GM12891 (cell line): ENCODE data around the gene PPP1CA.

Source experiments
- DNase-seq: peaks from one replicate; pipeline ENCODE4 v3.0.0; 2011; ENCODE audit warnings: low spot score; ENCODE audit not compliant: insufficient read length
- FAIRE-seq: peaks from 2 replicates; lab custom pipeline; 2011; peaks lifted over from hg19 to GRCh38; lab: Jason Lieb, UNC
- PAX5 ChIP-seq: IDR thresholded peaks from 2 replicates; pipeline ENCODE4 v1.6.1; 2011; ENCODE audit warnings: low read length, moderate library complexity, mild to moderate bottlenecking; ENCODE audit not compliant: insufficient read depth, severe bottlenecking
- POLR2A ChIP-seq: IDR thresholded peaks from 2 replicates; pipeline ENCODE4 v1.6.1; 2011; ENCODE audit warnings: low read depth, low read length, control low read depth
- POLR2AphosphoS5 ChIP-seq: IDR thresholded peaks from 2 replicates; pipeline ENCODE4 v1.6.1; 2011; ENCODE audit warnings: low read depth, low read length, control low read depth
- POU2F2 ChIP-seq: IDR thresholded peaks from 2 replicates; pipeline ENCODE4 v1.6.1; 2011; ENCODE audit warnings: low read depth, mild to moderate bottlenecking, control low read depth, low read length, moderate library complexity
- SPI1 ChIP-seq: IDR thresholded peaks from 2 replicates; pipeline ENCODE4 v1.6.1; 2011; ENCODE audit warnings: low read depth, low read length, control low read depth
- TAF1 ChIP-seq: IDR thresholded peaks from 2 replicates; pipeline ENCODE4 v1.6.1; 2011; ENCODE audit warnings: low read depth, low read length, control low read depth

The PPP1CA gene

DNA sequence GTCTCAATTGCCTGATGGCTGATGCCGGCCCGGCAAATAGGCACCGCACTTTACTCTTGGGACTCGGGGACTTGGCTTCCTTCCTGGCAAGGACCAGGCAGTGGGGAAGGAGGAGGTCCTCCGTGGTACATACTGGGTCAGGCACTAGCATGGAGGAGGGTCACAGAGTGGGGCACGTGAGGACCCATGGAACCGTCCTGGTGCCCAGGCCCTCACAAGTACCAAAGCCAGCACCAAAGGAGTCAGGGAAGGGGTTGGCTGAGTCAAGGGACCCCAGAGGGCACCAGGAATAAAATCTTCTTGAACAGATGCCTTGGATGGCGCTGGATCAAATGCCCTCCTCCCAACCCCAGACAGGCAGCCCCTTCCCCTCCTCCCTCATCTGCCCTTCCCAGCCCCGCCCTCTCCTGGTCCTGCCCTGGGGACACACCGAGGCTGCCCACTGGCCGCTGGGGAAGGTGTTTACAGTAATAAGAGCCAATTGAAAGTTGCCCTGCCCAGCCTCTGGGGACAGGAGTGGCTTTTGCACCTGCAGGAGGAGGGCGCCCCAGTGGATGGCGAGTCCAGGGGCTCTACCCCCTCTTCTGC, 8.2 kb upstream of the PPP1CA start:
- no peak for TF ChIP-seq POLR2AphosphoS5
- TF ChIP-seq SPI1: no peak
- no peak for TF ChIP-seq POU2F2
- no peak for TF ChIP-seq POLR2A
- no peak for TF ChIP-seq PAX5
- no peak for TF ChIP-seq TAF1
- DNase-seq (no peak), FAIRE-seq (no peak)

DNA sequence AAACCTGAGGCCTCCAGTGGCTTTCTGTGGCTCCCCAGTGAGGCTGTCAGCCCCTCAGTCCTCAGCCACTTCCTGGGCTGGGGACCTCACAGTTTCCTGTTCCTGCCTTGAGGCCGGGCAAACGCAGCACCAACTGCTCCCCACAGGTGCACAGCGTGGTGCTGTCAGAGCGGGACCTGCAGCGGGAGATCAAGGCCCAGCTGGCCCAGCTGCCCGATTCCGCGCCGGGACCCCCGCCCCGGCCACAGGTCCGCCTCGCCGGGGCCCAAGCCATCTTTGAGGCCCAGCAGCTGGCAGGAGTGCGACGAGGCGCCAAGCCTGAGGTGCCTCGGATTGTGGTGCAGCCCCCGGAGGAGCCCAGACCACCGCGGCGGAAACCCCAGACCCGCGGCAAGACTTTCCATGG, 7.6 kb upstream of the PPP1CA start:
- DNase-seq (peak; percentile 91), FAIRE-seq (peak; percentile 99)
- peak; percentile 31; the same call in 1 of the 2 replicates for TF ChIP-seq TAF1
- peak; percentile 48; the same call in 1 of the 2 replicates for TF ChIP-seq POLR2A
- TF ChIP-seq POU2F2: no peak
- TF ChIP-seq POLR2AphosphoS5: peak; percentile 68
- no peak for TF ChIP-seq PAX5
- TF ChIP-seq SPI1: 0 out of 2 replicates have a peak, but pooled peaks have one; percentile 31

DNA sequence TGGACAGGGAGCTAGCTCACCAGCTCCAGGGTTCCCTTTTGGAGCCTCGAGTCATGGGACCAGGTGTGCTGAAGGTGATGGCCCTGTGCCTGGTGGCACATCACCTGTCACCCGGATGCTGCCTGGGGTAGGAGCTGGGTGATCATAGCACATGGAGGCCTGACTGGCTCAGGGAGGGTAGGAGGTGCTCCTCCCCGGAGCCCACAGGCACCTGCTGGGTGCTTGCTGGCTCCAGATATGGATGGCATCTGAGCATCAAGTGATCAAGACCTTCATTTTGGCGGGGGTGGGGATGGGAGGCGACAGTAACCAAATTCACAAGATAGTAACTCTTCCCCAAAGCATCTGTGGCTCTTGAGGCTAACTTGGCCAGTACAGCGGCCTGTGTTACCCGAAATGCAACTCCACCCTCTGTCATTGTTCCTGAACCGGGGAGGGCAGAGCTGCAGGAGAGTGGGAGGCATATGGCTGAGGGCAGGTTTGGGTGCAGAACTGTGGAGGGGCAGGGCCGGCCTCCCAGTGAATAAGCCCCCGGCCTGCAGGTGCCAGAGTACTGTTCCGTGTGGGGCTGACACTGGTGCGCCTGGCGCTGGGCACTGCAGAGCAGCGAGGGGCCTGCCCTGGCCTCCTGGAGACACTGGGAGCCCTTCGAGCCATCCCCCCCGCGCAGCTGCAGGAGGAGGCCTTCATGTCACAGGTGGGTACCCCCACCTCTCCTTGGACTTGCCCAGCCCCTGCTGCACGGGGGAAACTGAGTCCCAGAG, 7.0 kb upstream of the PPP1CA start:
- DNase-seq: no peak
- TF ChIP-seq POLR2A: no peak
- TF ChIP-seq POLR2AphosphoS5: no peak
- no peak for TF ChIP-seq SPI1
- no peak for TF ChIP-seq TAF1
- no peak for TF ChIP-seq PAX5
- TF ChIP-seq POU2F2: no peak
- FAIRE-seq: no peak

DNA sequence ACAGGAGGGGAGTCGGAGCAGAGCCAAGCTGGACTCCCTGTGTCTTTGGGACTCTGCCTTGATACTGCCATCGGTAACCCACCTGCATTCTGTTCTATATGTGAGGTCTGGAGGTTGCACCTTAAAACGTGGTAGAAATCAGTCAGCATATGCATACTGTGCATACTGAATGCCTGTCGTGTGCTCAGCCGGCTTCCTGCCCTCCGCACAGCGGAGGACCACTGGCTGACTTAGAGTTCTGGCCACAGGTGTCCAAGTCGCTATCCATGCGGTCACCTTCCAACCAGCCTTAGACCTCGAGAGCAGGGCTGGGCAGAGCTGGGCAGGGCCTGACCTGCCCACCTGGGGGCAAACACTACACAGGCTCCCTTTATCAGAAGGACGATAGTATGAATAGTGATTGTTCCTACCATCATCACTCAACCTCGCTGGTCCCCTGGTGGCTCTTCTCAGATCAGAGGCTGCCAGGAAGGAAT, 6.1 kb upstream of the PPP1CA start:
- TF ChIP-seq POLR2AphosphoS5: no peak
- no peak for TF ChIP-seq TAF1
- TF ChIP-seq PAX5: no peak
- TF ChIP-seq POU2F2: no peak
- no peak for TF ChIP-seq SPI1
- no peak for TF ChIP-seq POLR2A
- no peak for FAIRE-seq
- DNase-seq: no peak

GRCh38 chr11:67406969-67407687, 5.5 kb upstream of the PPP1CA start:
- TF ChIP-seq SPI1: 0 out of 2 replicates have a peak, but pooled peaks have one; percentile 10
- no peak for TF ChIP-seq POLR2AphosphoS5
- TF ChIP-seq PAX5: no peak
- FAIRE-seq (peak; percentile 71), DNase-seq (no peak)

DNA sequence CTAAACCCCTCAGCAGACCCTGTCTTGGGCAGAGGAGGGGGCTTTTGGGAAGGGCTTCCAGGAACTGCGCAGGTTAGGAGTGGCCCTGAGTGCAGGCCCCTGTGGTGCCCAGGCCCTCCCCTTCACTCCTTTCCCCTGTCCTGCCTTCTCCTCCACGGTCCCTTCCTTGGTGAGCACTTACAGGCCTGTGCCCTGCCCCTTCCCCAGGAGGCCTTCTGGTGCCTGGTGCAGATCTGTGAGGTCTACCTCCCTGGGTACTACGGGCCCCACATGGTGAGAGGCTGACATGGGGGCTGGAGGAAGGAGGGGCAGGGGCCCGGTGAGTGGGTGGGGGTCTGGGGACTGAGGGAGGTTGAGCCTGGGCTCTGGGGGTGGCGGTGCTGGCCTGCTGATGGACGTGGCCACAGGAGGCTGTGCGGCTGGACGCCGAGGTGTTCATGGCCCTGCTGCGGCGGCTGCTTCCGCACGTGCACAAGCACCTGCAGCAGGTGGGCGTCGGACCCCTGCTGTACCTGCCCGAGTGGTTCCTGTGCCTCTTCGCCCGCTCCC, 4.8 kb upstream of the PPP1CA start:
- TF ChIP-seq POLR2A: no peak
- TF ChIP-seq POU2F2: no peak
- TF ChIP-seq PAX5: no peak
- DNase-seq (no peak), FAIRE-seq (no peak)

- no peak for FAIRE-seq
- no peak for TF ChIP-seq SPI1
- TF ChIP-seq PAX5: no peak
- TF ChIP-seq POLR2AphosphoS5: no peak
- no peak for TF ChIP-seq POU2F2
- no peak for TF ChIP-seq TAF1
- TF ChIP-seq POLR2A: no peak
These were observed 4.2 kb upstream of the PPP1CA start for GRCh38 chr11:67405688-67406339.

DNA sequence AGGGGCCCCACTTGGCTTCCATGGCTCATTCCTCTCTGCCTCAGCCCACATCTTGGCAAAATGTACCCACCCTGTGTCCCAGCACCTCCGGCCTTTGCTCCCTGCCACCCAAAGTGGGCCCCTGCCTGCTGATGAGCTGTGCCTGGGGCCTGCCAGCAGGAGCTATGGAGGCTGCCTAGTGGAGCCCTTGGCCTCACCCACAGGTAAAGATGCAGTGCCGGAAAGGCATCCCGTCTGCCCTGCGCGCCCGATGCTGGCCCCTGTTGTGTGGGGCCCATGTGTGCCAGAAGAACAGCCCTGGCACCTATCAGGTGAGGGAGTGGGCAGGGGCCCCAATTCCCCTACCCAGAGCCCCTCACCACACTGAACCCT, 3.5 kb upstream of the PPP1CA start:
- FAIRE-seq: no peak
- no peak for DNase-seq
- TF ChIP-seq TAF1 (no peak), POLR2A (no peak), SPI1 (no peak), PAX5 (no peak), POU2F2 (no peak), POLR2AphosphoS5 (no peak)

More at GRCh38 chr11:67405688-67406339, 4.2 kb upstream of the PPP1CA start:
- DNase-seq: no peak
